HepG2 (cell line): Measurements from ENCODE around the gene ATOSB. TPM values are rescaled to one million over a fixed set of nuclear protein-coding genes. Genes with fewer than 3 reads are reported as not detected.
A peak's percentile ranks its signal among the peaks of the same experiment; 100 is the strongest.

Experiments used
- ELF3 ChIP-seq: IDR thresholded peaks from 2 replicates; pipeline ENCODE4 v1.6.1; 2016; ENCODE audit warnings: missing genetic modification reagents, missing compliant biosample characterization
- FOXP1 ChIP-seq, 2 experiments: fragments of 450-650 bp in 1 of 2; IDR thresholded peaks; 2 replicates each; pipeline ENCODE4 v1.6.1; 2017 to 2018; ENCODE audit warnings: antibody characterized with exemption in 1 of 2
- HNRNPLL ChIP-seq: fragments of 200-400 bp; formaldehyde crosslinking; IDR thresholded peaks from 2 replicates; pipeline ENCODE4 v1.6.1; 2017; ENCODE audit warnings: mild to moderate bottlenecking, low read depth, low read length; ENCODE audit not compliant: poor library complexity, severe bottlenecking
- ISL2 ChIP-seq: sonication (generic); formaldehyde crosslinking; IDR thresholded peaks from 2 replicates; pipeline ENCODE4 v1.5.0; 2020; ENCODE audit warnings: missing genetic modification reagents
- JARID2 ChIP-seq: sonication (generic); formaldehyde crosslinking; IDR thresholded peaks from 2 replicates; pipeline ENCODE4 v1.8.1; 2023; ENCODE audit warnings: missing genetic modification reagents, inconsistent platforms; ENCODE audit not compliant: insufficient replicate concordance
- MAFG ChIP-seq: sonication (generic); formaldehyde crosslinking; IDR thresholded peaks from 2 replicates; pipeline ENCODE4 v1.5.1; 2020; ENCODE audit warnings: mild to moderate bottlenecking, missing genetic modification reagents
- NCOR1 ChIP-seq: fragments of 200-600 bp; sonication (generic); IDR thresholded peaks from 2 replicates; pipeline ENCODE4 v1.7.0; 2017; ENCODE audit warnings: antibody characterized with exemption, low read length, borderline replicate concordance
- NFATC3 ChIP-seq: sonication (generic); formaldehyde crosslinking; IDR thresholded peaks from 2 replicates; pipeline ENCODE4 v1.5.1; 2020; ENCODE audit warnings: mild to moderate bottlenecking, missing genetic modification reagents
- POGZ ChIP-seq: sonication (generic); formaldehyde crosslinking; IDR thresholded peaks from 2 replicates; pipeline ENCODE4 v1.4.0; 2020; ENCODE audit warnings: mild to moderate bottlenecking, missing genetic modification reagents
- PTBP1 ChIP-seq: fragments of 200-400 bp; formaldehyde crosslinking; IDR thresholded peaks from 2 replicates; pipeline ENCODE4 v1.6.1; 2018; ENCODE audit warnings: low read length, low read depth; ENCODE audit not compliant: poor library complexity, severe bottlenecking
- SIN3A ChIP-seq: IDR thresholded peaks from 2 replicates; pipeline ENCODE4 v1.6.1; 2011; ENCODE audit warnings: low read depth, mild to moderate bottlenecking, control low read depth, low read length, borderline replicate concordance
- SMAD3 ChIP-seq: sonication (generic); formaldehyde crosslinking; IDR thresholded peaks from 2 replicates; pipeline ENCODE4 v1.4.0; 2020; ENCODE audit warnings: missing genetic modification reagents
- SOX13 ChIP-seq, 3 experiments: fragments of 450-650 bp in 1 of 3; sonication (generic) in 1 of 3; formaldehyde crosslinking in 1 of 3; IDR thresholded peaks in 2 of 3; conservative IDR thresholded peaks in 1 of 3; 2 replicates each; pipeline versions ENCODE4 v1.5.0 to v1.6.1; 2016 to 2020; ENCODE audit warnings: antibody characterized with exemption in 1 of 3, mild to moderate bottlenecking in 1 of 3, missing compliant biosample characterization in 1 of 3, missing genetic modification reagents in 1 of 3, moderate library complexity in 1 of 3
- SOX5 ChIP-seq: IDR thresholded peaks from 2 replicates; pipeline ENCODE4 v1.6.1; 2016; ENCODE audit warnings: borderline replicate concordance
- SRY ChIP-seq: sonication (generic); formaldehyde crosslinking; IDR thresholded peaks from 2 replicates; pipeline ENCODE4 v1.8.0; 2022; ENCODE audit warnings: mild to moderate bottlenecking, missing genetic modification reagents
- TEAD2 ChIP-seq: sonication (generic); formaldehyde crosslinking; IDR thresholded peaks from 2 replicates; pipeline ENCODE4 v1.9.0; 2021; ENCODE audit warnings: missing genetic modification reagents
- ZNF180 ChIP-seq: sonication (generic); formaldehyde crosslinking; IDR thresholded peaks from 2 replicates; pipeline ENCODE4 v1.4.0; 2020; ENCODE audit warnings: low read depth, missing genetic modification reagents, borderline replicate concordance
- ZNF234 ChIP-seq: sonication (generic); formaldehyde crosslinking; conservative IDR thresholded peaks from 2 replicates; pipeline ENCODE4 v1.5.1; 2020; ENCODE audit warnings: mild to moderate bottlenecking, missing genetic modification reagents
- ZNF619 ChIP-seq: sonication (generic); formaldehyde crosslinking; IDR thresholded peaks from 2 replicates; pipeline ENCODE4 v1.4.0; 2020; ENCODE audit warnings: mild to moderate bottlenecking, missing genetic modification reagents
- ZNF788 ChIP-seq: sonication (generic); formaldehyde crosslinking; IDR thresholded peaks from 2 replicates; pipeline ENCODE4 v1.5.0; 2020; ENCODE audit warnings: mild to moderate bottlenecking, missing genetic modification reagents, borderline replicate concordance
- ZNF839 ChIP-seq: sonication (generic); formaldehyde crosslinking; IDR thresholded peaks from 2 replicates; pipeline ENCODE4 v1.4.0; 2020; ENCODE audit warnings: missing genetic modification reagents, mild to moderate bottlenecking, borderline replicate concordance
- polyA plus RNA-seq, 8 experiments: library from polyadenylated mRNA; depleted of rRNA in 3 of 8; stranded (reverse) in 7 of 8; unstranded in 1 of 8; fragments of >200 nt; fragmentation: Illumina TruSeq in 4 of 8; extraction: Trizol in 4 of 8; gene quantifications; 2 replicates each; pipeline versions ENCODE4 v1.2.1 to v1.2.3, GENCODE V29; 2011 to 2016; ENCODE audit warnings: low read depth in 4 of 8, missing spikeins in 1 of 8, mixed read lengths in 1 of 8; ENCODE audit not compliant: insufficient read depth in 1 of 8
- total RNA-seq, 5 experiments: library from RNA; depleted of rRNA; stranded (reverse); fragments of >200 nt; fragmentation: Illumina TruSeq; extraction: Trizol; gene quantifications; 2 replicates each; pipeline ENCODE4 v1.2.3, GENCODE V29; 2016; ENCODE audit warnings: low read depth in 1 of 5
- TF ChIP-seq, protein P1 (sequence below): sonication (generic); formaldehyde crosslinking; IDR thresholded peaks from 2 replicates; pipeline ENCODE4 v1.4.0; 2020; ENCODE audit warnings: mild to moderate bottlenecking, missing genetic modification reagents, borderline replicate concordance
- TF ChIP-seq, protein P2 (sequence below): sonication (generic); formaldehyde crosslinking; IDR thresholded peaks from 2 replicates; pipeline ENCODE4 v1.4.0; 2020; ENCODE audit warnings: missing genetic modification reagents
- TF ChIP-seq, protein P3 (sequence below): IDR thresholded peaks from 2 replicates; pipeline ENCODE4 v1.6.1; 2018; ENCODE audit warnings: missing genetic modification reagents

The ATOSB gene
- total and polyA plus RNA-seq, 2 of the 13 experiments (the other 11 are each of a cell fraction or from before 2014, with no cell fraction given) = 1.9 to 6.4 TPM

DNA sequence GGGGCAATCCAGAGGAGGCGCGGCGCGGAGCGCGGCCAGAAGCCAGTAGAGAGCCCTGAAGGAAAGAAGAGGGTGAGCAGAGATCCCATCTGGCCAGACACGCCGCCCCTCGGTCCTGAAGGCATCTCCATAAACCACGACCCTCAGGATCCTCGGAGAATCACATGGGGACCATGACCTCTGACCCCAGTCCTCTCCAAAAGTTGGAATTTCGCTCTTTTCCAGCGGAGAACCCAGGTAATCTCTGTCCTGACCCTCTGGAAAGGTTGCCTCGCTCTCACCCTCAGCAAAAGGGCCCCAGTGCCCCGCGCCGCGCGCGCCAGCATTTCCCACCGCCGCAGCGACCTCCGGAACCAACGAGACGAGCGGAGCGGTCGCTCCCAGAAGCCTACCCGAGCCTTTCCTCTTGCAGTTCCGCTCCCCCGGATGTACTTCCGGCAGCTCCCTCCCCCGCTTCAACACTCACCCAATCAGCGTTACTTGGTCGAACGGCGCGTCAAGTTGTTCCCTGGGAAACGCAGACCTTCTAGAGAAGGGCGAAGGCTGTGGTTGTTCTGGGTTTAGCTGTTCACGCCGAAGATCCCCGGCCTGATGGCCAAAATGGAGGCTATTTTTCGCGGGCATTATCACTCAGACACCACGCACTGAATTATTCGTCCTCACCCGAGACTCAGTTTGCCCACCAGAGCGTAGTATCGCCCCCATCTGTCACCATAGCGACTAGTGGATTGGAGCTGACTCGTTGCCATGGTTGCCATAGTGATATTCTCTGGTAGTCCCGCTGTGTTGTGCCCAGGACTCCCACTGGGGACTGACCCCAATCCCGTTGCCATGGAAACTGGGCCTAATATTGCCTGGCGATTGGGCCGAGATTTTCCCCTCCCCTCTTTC lies 12.6 kb downstream of the ATOSB start, which contains the start of gene STOML2 (continued):
- TF ChIP-seq, protein P1, sequence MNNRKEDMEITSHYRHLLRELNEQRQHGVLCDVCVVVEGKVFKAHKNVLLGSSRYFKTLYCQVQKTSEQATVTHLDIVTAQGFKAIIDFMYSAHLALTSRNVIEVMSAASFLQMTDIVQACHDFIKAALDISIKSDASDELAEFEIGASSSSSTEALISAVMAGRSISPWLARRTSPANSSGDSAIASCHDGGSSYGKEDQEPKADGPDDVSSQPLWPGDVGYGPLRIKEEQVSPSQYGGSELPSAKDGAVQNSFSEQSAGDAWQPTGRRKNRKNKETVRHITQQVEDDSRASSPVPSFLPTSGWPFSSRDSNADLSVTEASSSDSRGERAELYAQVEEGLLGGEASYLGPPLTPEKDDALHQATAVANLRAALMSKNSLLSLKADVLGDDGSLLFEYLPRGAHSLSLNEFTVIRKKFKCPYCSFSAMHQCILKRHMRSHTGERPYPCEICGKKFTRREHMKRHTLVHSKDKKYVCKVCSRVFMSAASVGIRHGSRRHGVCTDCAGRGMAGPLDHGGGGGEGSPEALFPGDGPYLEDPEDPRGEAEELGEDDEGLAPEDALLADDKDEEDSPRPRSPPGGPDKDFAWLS (CRISPR knock-in tag) = no peak
- TF ChIP-seq ZNF788 (CRISPR knock-in tag) (peak; percentile 98; the same call in 1 of the 2 replicates), SMAD3 (peak; percentile 79; the same call in 1 of the 2 replicates), SOX5 (peak; percentile 71; the same call in 1 of the 2 replicates), MAFG (CRISPR knock-in tag) (no peak), ZNF180 (CRISPR knock-in tag) (no peak), ELF3 (CRISPR knock-in tag) (peak; percentile 62; the same call in 1 of the 2 replicates), ISL2 (CRISPR knock-in tag) (peak; percentile 76; the same call in 1 of the 2 replicates), SIN3A (peak; percentile 96), FOXP1 (IDR thresholded peaks at IDR 0.05) (no peak), FOXP1 (CRISPR knock-in tag; IDR thresholded peaks at IDR 0.05) (0 out of 2 replicates have a peak, but pooled peaks have one; percentile 12), HNRNPLL (peak; percentile 86), SRY (no peak; the same call in 1 of the 2 replicates), SOX13 (IDR thresholded peaks at IDR 0.05) (no peak; the same call in 1 of the 2 replicates), SOX13 (CRISPR knock-in tag; conservative IDR thresholded peaks at IDR 0.05 in 1 of 2, IDR thresholded peaks at IDR 0.05 in 1 of 2) (peak in 1 of 2 experiments; percentile 36; a peak in 1 of 4 replicates), ZNF839 (CRISPR knock-in tag) (0 out of 2 replicates have a peak, but pooled peaks have one; percentile 67), TEAD2 (CRISPR knock-in tag) (no peak), ZNF234 (CRISPR knock-in tag) (no peak), ZNF619 (no peak), NCOR1 (no peak), NFATC3 (CRISPR knock-in tag) (no peak), JARID2 (no peak), POGZ (peak; percentile 65; the same call in 1 of the 2 replicates), PTBP1 (no peak)
- TF ChIP-seq, protein P2, sequence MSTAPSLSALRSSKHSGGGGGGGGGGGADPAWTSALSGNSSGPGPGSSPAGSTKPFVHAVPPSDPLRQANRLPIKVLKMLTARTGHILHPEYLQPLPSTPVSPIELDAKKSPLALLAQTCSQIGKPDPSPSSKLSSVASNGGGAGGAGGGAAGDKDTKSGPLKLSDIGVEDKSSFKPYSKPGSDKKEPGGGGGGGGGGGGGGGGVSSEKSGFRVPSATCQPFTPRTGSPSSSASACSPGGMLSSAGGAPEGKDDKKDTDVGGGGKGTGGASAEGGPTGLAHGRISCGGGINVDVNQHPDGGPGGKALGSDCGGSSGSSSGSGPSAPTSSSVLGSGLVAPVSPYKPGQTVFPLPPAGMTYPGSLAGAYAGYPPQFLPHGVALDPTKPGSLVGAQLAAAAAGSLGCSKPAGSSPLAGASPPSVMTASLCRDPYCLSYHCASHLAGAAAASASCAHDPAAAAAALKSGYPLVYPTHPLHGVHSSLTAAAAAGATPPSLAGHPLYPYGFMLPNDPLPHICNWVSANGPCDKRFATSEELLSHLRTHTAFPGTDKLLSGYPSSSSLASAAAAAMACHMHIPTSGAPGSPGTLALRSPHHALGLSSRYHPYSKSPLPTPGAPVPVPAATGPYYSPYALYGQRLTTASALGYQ (CRISPR knock-in tag) = 0 out of 2 replicates have a peak, but pooled peaks have one; percentile 64
- TF ChIP-seq, protein P3, sequence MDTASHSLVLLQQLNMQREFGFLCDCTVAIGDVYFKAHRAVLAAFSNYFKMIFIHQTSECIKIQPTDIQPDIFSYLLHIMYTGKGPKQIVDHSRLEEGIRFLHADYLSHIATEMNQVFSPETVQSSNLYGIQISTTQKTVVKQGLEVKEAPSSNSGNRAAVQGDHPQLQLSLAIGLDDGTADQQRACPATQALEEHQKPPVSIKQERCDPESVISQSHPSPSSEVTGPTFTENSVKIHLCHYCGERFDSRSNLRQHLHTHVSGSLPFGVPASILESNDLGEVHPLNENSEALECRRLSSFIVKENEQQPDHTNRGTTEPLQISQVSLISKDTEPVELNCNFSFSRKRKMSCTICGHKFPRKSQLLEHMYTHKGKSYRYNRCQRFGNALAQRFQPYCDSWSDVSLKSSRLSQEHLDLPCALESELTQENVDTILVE (CRISPR knock-in tag) = peak; percentile 76
